ENCODE measurements around the gene HAND1.
A peak's percentile ranks its signal among the peaks of the same experiment; 100 is the strongest.

HAND1 gene

GRCh38 chr5:154522284-154522683 is 44.3 kb upstream of the HAND1 start:
- Histone ChIP-seq H3K9ac (ENCODE audit: low read depth, low read length, poor library complexity, severe bottlenecking) (no peak overlapping the region), H3K79me2 (ENCODE audit: insufficient read depth, low read length) (no peaks in the 10 kb centered on the region), H3K27me3 (ENCODE audit: insufficient read depth, low read length, poor library complexity, severe bottlenecking) (no peaks in the 10 kb centered on the region), H3K36me3 (ENCODE audit: insufficient read depth, low read length) (no peaks in the 10 kb centered on the region), H3K9me2 (replicated peaks; ENCODE audit: low read depth, low read length) (no peaks in the 10 kb centered on the region), H3K4me3 (ENCODE audit: low read length, poor library complexity, severe bottlenecking) (no peak overlapping the region), H3K4me2 (ENCODE audit: low read depth, low read length, poor library complexity, severe bottlenecking) (no peak overlapping the region), H4K20me1 (ENCODE audit: insufficient read depth, low read length, poor library complexity, severe bottlenecking) (no peaks in the 10 kb centered on the region), H2AFZ (ENCODE audit: low read length) (no peak overlapping the region), H3K9me3 (ENCODE audit: insufficient read depth, low read depth, low read length) (no peaks in the 10 kb centered on the region), H3K4me1 (ENCODE audit: insufficient read depth, low read length, poor library complexity, severe bottlenecking) (no peaks in the 10 kb centered on the region), H3F3A (ENCODE audit: low read depth) (no peaks in the 10 kb centered on the region)
- TF ChIP-seq EZH2phosphoT487 (IDR thresholded peaks at IDR 0.05; ENCODE audit: borderline replicate concordance): no peak
- no peak for TF ChIP-seq CTCF (conservative IDR thresholded peaks at IDR 0.05; ENCODE audit: low read length)

GRCh38 chr5:154521756-154522155 is 43.7 kb upstream of the HAND1 start:
- Histone ChIP-seq H3K9ac (ENCODE audit: low read depth, low read length, poor library complexity, severe bottlenecking) (no peak overlapping the region), H3K27me3 (ENCODE audit: insufficient read depth, low read length, poor library complexity, severe bottlenecking) (no peaks in the 10 kb centered on the region)

GRCh38 chr5:154520861-154521453 is 42.9 kb upstream of the HAND1 start:
- H3K36me3 ChIP-seq (ENCODE audit: insufficient read depth, low read length): no peaks in the 10 kb centered on the region
- H3F3A ChIP-seq (ENCODE audit: low read depth): no peaks in the 10 kb centered on the region
- H3K9me3 ChIP-seq (ENCODE audit: insufficient read depth, low read depth, low read length): no peaks in the 10 kb centered on the region
- H3K79me2 ChIP-seq (ENCODE audit: insufficient read depth, low read length): no peaks in the 10 kb centered on the region
- H3K27me3 ChIP-seq (ENCODE audit: insufficient read depth, low read length, poor library complexity, severe bottlenecking): no peaks in the 10 kb centered on the region
- TF ChIP-seq CTCF (conservative IDR thresholded peaks at IDR 0.05; ENCODE audit: low read length) (peak; percentile 69), EZH2phosphoT487 (IDR thresholded peaks at IDR 0.05; ENCODE audit: borderline replicate concordance) (no peak)
- H3K4me3 ChIP-seq (ENCODE audit: low read length, poor library complexity, severe bottlenecking): no peak overlapping the region
- H3K4me2 ChIP-seq (ENCODE audit: low read depth, low read length, poor library complexity, severe bottlenecking): no peak overlapping the region
- no peaks in the 10 kb centered on the region for H4K20me1 ChIP-seq (ENCODE audit: insufficient read depth, low read length, poor library complexity, severe bottlenecking)
- no peaks in the 10 kb centered on the region for H3K4me1 ChIP-seq (ENCODE audit: insufficient read depth, low read length, poor library complexity, severe bottlenecking)
- no peaks in the 10 kb centered on the region for H3K9me2 ChIP-seq (replicated peaks; ENCODE audit: low read depth, low read length)
- no peak overlapping the region for H3K9ac ChIP-seq (ENCODE audit: low read depth, low read length, poor library complexity, severe bottlenecking)
- H2AFZ ChIP-seq (ENCODE audit: low read length): peak overlapping the region; percentile 75

More at GRCh38 chr5:154521756-154522155, 43.7 kb upstream of the HAND1 start:
- Histone ChIP-seq H3K4me2 (ENCODE audit: low read depth, low read length, poor library complexity, severe bottlenecking) (no peak overlapping the region), H2AFZ (ENCODE audit: low read length) (no peak overlapping the region), H3F3A (ENCODE audit: low read depth) (no peaks in the 10 kb centered on the region), H3K79me2 (ENCODE audit: insufficient read depth, low read length) (no peaks in the 10 kb centered on the region), H3K4me3 (ENCODE audit: low read length, poor library complexity, severe bottlenecking) (no peak overlapping the region), H4K20me1 (ENCODE audit: insufficient read depth, low read length, poor library complexity, severe bottlenecking) (no peaks in the 10 kb centered on the region), H3K4me1 (ENCODE audit: insufficient read depth, low read length, poor library complexity, severe bottlenecking) (no peaks in the 10 kb centered on the region), H3K36me3 (ENCODE audit: insufficient read depth, low read length) (no peaks in the 10 kb centered on the region), H3K9me2 (replicated peaks; ENCODE audit: low read depth, low read length) (no peaks in the 10 kb centered on the region), H3K9me3 (ENCODE audit: insufficient read depth, low read depth, low read length) (no peaks in the 10 kb centered on the region)
- TF ChIP-seq CTCF (conservative IDR thresholded peaks at IDR 0.05; ENCODE audit: low read length) (no peak), EZH2phosphoT487 (IDR thresholded peaks at IDR 0.05; ENCODE audit: borderline replicate concordance) (no peak)
